Panc1 (cell line): ENCODE data around the gene GBX1. TPM values are rescaled to one million over a fixed set of nuclear protein-coding genes. Genes with fewer than 3 reads are reported as not detected.

Experiments
- ATAC-seq: fragments of 200-7000 bp; cut with Tn5 transposase; 2 replicates; pipeline ENCODE4 v1.9.1; 2020; ENCODE audit warnings: mild to moderate bottlenecking, moderate library complexity
- BruUV-seq: library from RNA; stranded (reverse); fragments of 400-500 nt; replicated peaks from 2 replicates; lab custom pipeline; 2021; lab: Mats Ljungman, UMichigan
- CTCF ChIA-PET: fragments of 300-600 bp; sonication (Branson Sonifier 250); formaldehyde crosslinking; loops from one replicate; lab custom pipeline; 2022; ENCODE audit warnings: antibody characterized with exemption; lab: Charles Lee
- POLR2A ChIA-PET: fragments of 300-600 bp; sonication (Branson Sonifier 250); formaldehyde crosslinking; loops from one replicate; lab custom pipeline; 2022; ENCODE audit warnings: antibody characterized with exemption; lab: Charles Lee
- DNase-seq: peaks from one replicate; pipeline ENCODE4 v3.0.0-alpha.2; 2010; ENCODE audit warnings: low read depth, low spot score
- H3K27ac ChIP-seq: 2 replicates; pipeline ENCODE4 v1.5.1; 2011; ENCODE audit warnings: mild to moderate bottlenecking, low read length, inconsistent platforms
- H3K27me3 ChIP-seq: fragments of 200-500 bp; sonication (Bioruptor generic); 2 replicates; pipeline ENCODE4 v1.6.0; 2014; ENCODE audit warnings: low read length, inconsistent platforms; ENCODE audit not compliant: control insufficient read depth, insufficient read depth
- H3K36me3 ChIP-seq: fragments of 200-500 bp; sonication (Bioruptor generic); 2 replicates; pipeline ENCODE4 v1.5.1; 2014; ENCODE audit warnings: inconsistent platforms, mild to moderate bottlenecking, low read length, moderate library complexity; ENCODE audit not compliant: control insufficient read depth, insufficient read depth
- H3K4me1 ChIP-seq: 2 replicates; pipeline ENCODE4 v1.5.1; 2011; ENCODE audit warnings: inconsistent platforms, mild to moderate bottlenecking, low read length, moderate library complexity; ENCODE audit not compliant: control insufficient read depth, insufficient read depth
- H3K4me3 ChIP-seq, 2 experiments: 2 replicates each; pipeline ENCODE4 v1.5.1; 2011 to 2012; ENCODE audit warnings: low read depth in 2 of 2, low read length in 2 of 2, mild to moderate bottlenecking in 2 of 2, inconsistent platforms in 1 of 2, moderate library complexity in 1 of 2
- H3K9me3 ChIP-seq: fragments of 200-500 bp; sonication (Bioruptor generic); 2 replicates; pipeline ENCODE4 v1.5.1; 2014; ENCODE audit warnings: low read depth, mild to moderate bottlenecking, inconsistent platforms, low read length, moderate library complexity; ENCODE audit not compliant: control insufficient read depth, insufficient read depth
- POLR2AphosphoS5 ChIP-seq: IDR thresholded peaks from 2 replicates; pipeline ENCODE4 v1.6.1; 2012; ENCODE audit warnings: mild to moderate bottlenecking, low read depth, low read length, moderate library complexity
- SIN3A ChIP-seq: IDR thresholded peaks from 2 replicates; pipeline ENCODE4 v1.6.1; 2012; ENCODE audit warnings: low read depth, mild to moderate bottlenecking, low read length, moderate library complexity, borderline replicate concordance; ENCODE audit not compliant: insufficient read depth
- TCF7L2 ChIP-seq: IDR thresholded peaks from 2 replicates; pipeline ENCODE4 v1.6.1; 2011; ENCODE audit warnings: mild to moderate bottlenecking, low read depth, low read length, inconsistent platforms
- in situ Hi-C: cut with HindIII; loops from 2 replicates; pipeline ENCODE4 v1.10.0; 2016; ENCODE audit warnings: low sequenced_read_pairs, low pct_unique_long_range_greater_than_20kb
- intact Hi-C: fragments of 100-400 bp; cut with micrococcal nuclease; formaldehyde crosslinking; loops from one replicate; pipeline ENCODE4 v1.10.0; 2022; ENCODE audit not compliant: unreplicated experiment
- total RNA-seq: library from RNA; stranded (reverse); gene quantifications from one replicate; pipeline ENCODE4 v1.2.1, GENCODE V29; 2021; ENCODE audit not compliant: unreplicated experiment
- TF ChIP-seq, protein P1 (sequence below), 2 experiments: IDR thresholded peaks; 2 replicates each; pipeline ENCODE4 v1.6.1; 2011 to 2012; ENCODE audit warnings: low read depth in 2 of 2, control low read depth in 1 of 2, low read length in 1 of 2, mild to moderate bottlenecking in 1 of 2, moderate library complexity in 1 of 2; ENCODE audit not compliant: insufficient read depth in 1 of 2
- TF ChIP-seq, protein P2 (sequence below): fragments of 450-650 bp; IDR thresholded peaks from 2 replicates; pipeline ENCODE4 v1.5.1; 2017; ENCODE audit warnings: mild to moderate bottlenecking

Gene GBX1
- total RNA-seq, 1 experiment from 2014 or later: not detected

DNA sequence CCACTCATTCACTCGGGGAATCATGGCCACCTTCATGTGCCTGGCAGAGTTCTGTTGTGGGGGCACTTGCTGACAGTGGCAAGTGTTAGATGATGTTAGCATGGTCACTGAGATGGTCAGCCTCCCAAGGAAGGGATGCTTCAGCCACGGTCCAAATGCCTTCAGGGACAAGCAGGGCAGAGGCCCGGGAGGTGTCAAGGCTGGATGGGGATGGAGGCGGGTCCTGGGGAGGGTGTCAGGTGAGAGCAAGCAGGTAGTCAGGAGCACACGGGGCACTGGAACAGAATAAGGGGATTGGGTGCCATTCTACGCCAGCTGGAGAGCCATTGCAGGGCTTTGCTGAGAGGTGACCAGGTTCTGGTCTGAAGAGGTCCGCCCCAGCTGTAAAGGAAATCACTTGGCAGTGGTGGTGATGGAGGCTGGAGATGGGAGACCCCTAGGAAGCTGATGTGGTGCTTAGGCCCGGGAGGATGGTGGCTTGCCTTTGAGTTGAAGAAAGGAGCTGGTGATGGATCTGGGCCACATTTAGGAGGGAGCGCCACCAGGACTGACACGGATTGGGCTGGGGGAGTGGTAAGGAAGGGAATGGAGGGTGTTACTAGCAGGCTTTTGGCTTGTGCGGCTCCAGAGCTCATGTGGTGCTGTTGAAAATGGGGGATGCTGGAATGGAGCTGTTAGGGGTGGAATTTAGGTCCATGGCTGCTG is 57.1 kb downstream of the GBX1 start:
- ChIA-PET CTCF (interaction anchor here (0.7 to 1.7 kb wide), 2 partner anchors 34 to 82 kb away, joined by 3 to 7 read pairs; partner anchors contain the start of gene ABCB8), POLR2A (interaction anchor here (0.6 kb wide), 1 partner anchor 28 kb away, joined by 3 read pairs; no protein-coding TSS in a partner anchor)
- Histone ChIP-seq H3K4me1 (peaks cover 14% of the 10 kb centered on the region), H3K27me3 (no peaks in the 10 kb centered on the region), H3K9me3 (no peaks in the 10 kb centered on the region), H3K4me3 (no peak overlapping the region), H3K36me3 (no peaks in the 10 kb centered on the region), H3K27ac (no peak overlapping the region)
- in situ Hi-C loops: no loop called here
- TF ChIP-seq, protein P1, sequence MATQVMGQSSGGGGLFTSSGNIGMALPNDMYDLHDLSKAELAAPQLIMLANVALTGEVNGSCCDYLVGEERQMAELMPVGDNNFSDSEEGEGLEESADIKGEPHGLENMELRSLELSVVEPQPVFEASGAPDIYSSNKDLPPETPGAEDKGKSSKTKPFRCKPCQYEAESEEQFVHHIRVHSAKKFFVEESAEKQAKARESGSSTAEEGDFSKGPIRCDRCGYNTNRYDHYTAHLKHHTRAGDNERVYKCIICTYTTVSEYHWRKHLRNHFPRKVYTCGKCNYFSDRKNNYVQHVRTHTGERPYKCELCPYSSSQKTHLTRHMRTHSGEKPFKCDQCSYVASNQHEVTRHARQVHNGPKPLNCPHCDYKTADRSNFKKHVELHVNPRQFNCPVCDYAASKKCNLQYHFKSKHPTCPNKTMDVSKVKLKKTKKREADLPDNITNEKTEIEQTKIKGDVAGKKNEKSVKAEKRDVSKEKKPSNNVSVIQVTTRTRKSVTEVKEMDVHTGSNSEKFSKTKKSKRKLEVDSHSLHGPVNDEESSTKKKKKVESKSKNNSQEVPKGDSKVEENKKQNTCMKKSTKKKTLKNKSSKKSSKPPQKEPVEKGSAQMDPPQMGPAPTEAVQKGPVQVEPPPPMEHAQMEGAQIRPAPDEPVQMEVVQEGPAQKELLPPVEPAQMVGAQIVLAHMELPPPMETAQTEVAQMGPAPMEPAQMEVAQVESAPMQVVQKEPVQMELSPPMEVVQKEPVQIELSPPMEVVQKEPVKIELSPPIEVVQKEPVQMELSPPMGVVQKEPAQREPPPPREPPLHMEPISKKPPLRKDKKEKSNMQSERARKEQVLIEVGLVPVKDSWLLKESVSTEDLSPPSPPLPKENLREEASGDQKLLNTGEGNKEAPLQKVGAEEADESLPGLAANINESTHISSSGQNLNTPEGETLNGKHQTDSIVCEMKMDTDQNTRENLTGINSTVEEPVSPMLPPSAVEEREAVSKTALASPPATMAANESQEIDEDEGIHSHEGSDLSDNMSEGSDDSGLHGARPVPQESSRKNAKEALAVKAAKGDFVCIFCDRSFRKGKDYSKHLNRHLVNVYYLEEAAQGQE (IDR thresholded peaks at IDR 0.05; ENCODE audit: insufficient read depth in 1 of 2, low read depth in 2 of 2, low read length in 1 of 2): no peak
- TF ChIP-seq POLR2AphosphoS5: no peak
- TF ChIP-seq TCF7L2: no peak
- TF ChIP-seq, protein P2, sequence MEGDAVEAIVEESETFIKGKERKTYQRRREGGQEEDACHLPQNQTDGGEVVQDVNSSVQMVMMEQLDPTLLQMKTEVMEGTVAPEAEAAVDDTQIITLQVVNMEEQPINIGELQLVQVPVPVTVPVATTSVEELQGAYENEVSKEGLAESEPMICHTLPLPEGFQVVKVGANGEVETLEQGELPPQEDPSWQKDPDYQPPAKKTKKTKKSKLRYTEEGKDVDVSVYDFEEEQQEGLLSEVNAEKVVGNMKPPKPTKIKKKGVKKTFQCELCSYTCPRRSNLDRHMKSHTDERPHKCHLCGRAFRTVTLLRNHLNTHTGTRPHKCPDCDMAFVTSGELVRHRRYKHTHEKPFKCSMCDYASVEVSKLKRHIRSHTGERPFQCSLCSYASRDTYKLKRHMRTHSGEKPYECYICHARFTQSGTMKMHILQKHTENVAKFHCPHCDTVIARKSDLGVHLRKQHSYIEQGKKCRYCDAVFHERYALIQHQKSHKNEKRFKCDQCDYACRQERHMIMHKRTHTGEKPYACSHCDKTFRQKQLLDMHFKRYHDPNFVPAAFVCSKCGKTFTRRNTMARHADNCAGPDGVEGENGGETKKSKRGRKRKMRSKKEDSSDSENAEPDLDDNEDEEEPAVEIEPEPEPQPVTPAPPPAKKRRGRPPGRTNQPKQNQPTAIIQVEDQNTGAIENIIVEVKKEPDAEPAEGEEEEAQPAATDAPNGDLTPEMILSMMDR: no peak
- no peak for TF ChIP-seq SIN3A
- intact Hi-C loops: loop anchor here (2.0 to 5.0 kb wide), 3 partner anchors 33 to 213 kb away; no protein-coding TSS in a partner anchor
- DNase-seq (no peak), ATAC-seq (0 out of 2 replicates have a peak, but pooled peaks have one; percentile 1)
- BruUV-seq: no TSS peak

GRCh38 chr7:151109094-151110048 is 58.1 kb downstream of the GBX1 start:
- no peaks in the 10 kb centered on the region for H3K27me3 ChIP-seq
- intact Hi-C loops (loop anchor here (2.0 to 5.0 kb wide), 3 partner anchors 32 to 212 kb away; no protein-coding TSS in a partner anchor), in situ Hi-C loops (no loop called here)
- H3K4me1 ChIP-seq: peaks cover 14% of the 10 kb centered on the region
- no TSS peak for BruUV-seq
- no peak for TF ChIP-seq POLR2AphosphoS5
- TF ChIP-seq, protein P1 (IDR thresholded peaks at IDR 0.05; ENCODE audit: insufficient read depth in 1 of 2, low read depth in 2 of 2, low read length in 1 of 2): no peak
- no peak for TF ChIP-seq SIN3A
- TF ChIP-seq, protein P2: no peak
- TF ChIP-seq TCF7L2: no peak
- ChIA-PET POLR2A (no interaction called here), CTCF (interaction anchor here (0.6 to 0.7 kb wide), 3 partner anchors 8 to 130 kb away, joined by 4 to 8 read pairs (median 4); no protein-coding TSS in a partner anchor)
- no peak for ATAC-seq
- H3K4me3 ChIP-seq: no peak overlapping the region
- H3K9me3 ChIP-seq: no peaks in the 10 kb centered on the region
- DNase-seq: no peak
- H3K27ac ChIP-seq: no peak overlapping the region
- H3K36me3 ChIP-seq: no peaks in the 10 kb centered on the region
